Activated CD4-positive, alpha-beta T cell treated with anti-CD3 and anti-CD28 coated beads for 48 hours (primary cell): ENCODE results near the gene RUNX2.

Experiments used
- DNase-seq: peaks from one replicate; pipeline ENCODE4 v3.0.0-alpha.2; 2020

RUNX2 gene

DNA sequence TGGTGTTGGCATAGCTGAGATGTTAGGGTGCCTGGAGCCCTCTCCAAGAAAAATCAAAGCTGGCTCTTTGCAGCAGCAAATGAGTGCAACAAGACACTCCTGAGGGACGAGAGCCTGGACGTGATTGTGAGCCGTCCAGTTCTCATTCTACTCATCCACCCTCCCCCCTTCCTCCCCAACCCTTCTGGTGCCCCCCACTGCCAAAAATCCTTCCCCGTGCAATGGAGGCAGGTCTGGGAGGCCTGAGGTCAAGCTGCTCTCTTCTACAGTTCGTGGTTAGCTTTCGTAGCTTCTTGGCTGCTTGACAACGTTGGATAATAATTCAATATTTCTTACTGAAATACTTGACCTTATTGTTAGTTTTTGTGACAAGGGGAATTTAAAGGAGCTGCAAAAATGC lies 234.9 kb downstream of the RUNX2 start:
- no peak for DNase-seq

DNA sequence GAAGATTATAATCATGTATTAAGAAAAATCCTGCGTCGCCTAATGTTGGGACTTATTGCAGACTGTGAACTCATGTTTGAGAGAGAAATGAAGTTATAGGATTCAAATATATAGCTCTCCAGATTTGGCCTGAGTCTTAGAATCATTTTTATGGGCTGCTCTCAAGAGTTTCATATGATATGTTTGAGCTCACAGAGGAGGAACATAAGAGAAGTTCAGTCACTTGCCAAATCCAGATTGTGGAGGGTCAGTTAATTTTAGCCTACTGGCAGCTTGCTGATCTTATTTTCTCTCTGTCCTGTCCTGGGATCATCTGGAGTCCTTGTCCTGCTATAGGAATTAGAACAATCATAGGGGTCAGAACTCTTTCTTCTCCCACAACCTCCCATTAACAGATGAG lies 235.7 kb downstream of the RUNX2 start:
- no peak for DNase-seq

- DNase-seq = no peak
Observed at GRCh38 chr6:45566882-45567281, 238.8 kb downstream of the RUNX2 start.

GRCh38 chr6:45567879-45568278 lies 239.7 kb downstream of the RUNX2 start:
- DNase-seq = no peak

DNA sequence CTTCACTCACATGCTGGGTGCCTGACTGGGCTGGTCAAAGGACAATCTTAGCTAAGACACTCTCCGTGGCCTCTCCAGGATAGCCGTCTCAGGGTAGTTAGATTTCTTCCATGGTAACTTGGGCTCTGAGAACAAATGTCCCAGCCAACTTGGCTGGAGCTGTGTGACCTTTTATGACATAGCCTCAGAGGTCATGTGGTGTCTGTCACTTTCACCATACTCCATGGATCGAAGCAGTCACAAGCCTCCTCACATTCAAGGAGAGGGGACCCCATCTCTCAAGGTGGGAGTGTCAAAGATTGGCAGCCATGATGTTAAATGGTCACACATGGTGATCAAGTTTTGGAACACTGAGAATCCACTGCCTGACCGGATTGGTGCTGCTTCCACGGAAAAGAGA lies 240.5 kb downstream of the RUNX2 start:
- no peak for DNase-seq

- no peak for DNase-seq
Observed at GRCh38 chr6:45569210-45569945, 241.2 kb downstream of the RUNX2 start.

DNA sequence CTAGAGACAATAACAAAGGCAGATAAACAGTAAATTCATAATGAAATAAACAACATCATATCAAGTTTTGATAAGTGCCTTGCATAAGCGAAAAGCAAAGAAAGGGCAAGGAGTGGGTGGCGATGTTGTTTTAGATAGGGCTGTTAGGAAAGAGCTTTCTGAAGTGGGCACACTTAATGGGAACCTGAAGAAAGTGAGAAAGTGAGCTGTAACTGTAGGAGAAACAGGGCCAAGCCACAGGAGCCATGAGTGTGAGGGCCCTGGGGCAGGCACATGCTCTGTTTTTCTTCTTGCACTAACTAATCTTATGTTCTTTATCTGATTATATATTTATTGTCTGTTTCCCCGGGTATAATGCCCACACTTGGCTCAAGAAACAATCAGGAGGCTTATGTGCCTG lies 243.0 kb downstream of the RUNX2 start:
- peak; percentile 22 for DNase-seq

- no peak for DNase-seq
Observed at GRCh38 chr6:45572833-45573232, 244.7 kb downstream of the RUNX2 start.

DNA sequence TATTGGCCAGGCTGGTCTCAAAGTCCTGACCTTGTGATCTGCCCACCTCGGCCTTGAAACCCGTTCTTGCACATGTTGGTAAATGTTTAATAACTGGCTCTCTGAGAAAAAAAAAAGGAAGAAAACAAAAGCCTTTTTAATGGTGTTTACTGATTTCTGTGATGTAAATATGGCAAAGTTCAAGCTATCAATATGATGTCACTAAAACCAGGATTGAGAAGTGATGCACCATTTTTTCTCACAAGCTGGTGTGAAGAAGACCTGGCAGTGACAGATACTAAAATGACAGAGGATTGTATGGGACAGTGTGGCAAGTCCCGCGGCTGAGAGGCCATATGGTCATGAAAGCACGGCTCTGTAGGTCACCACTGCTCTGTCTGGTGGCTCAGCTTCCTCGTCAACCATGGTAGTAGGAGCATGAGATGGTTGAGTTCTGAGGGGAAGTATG lies 245.9 kb downstream of the RUNX2 start:
- DNase-seq = no peak

GRCh38 chr6:45574885-45575284 lies 246.8 kb downstream of the RUNX2 start:
- DNase-seq = no peak

GRCh38 chr6:45576648-45577624 lies 248.8 kb downstream of the RUNX2 start:
- no peak for DNase-seq

DNA sequence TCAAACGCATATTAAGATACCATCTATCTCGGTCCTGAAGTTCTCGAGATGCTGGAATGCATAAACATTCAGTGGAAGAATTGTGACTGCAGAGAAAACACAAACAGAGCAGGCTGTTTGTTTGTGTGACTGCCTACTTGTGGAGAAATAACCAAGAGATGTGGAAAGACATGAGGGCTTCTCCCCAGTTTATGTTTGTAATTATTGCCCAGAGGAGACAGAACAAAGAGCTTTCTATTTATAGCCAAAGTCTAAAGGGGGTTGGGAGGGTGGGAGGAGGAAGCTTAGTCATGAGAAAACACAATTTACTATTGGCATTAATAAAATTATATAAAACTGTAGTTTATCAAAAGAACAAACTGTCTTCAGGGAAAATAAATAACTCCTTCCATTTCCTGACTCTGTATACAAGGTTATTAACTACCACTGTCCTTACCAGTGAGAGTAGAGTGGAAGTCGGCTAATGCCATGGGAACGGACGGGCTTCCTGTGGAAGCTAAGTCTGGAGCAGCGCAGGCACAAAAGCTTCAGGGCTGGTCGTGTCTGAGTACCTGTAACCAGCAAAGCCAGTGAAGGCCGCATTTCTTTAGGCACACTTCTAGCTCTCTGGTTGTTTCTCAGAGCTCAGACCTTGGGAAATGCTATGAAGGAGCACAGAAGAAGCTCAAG lies 249.8 kb downstream of the RUNX2 start:
- no peak for DNase-seq

DNA sequence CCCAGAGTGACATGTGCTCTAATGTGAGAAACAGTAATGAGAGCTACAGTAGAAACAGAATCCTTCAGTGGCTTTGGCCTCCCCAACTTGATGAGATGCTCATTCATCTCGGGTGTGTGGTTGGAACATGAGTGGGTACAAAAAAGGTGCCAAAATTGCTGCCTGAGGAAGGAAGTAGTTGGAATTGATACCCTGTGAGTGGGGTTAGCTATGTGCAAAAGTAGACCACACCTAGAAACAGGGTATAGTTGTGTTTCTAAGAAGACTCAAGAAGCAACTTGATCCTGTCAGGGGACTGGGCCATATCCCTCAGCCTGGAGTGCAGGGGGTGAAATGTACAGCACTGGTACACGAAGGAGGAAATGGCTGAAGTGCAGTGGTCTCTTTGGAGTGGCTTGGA lies 256.0 kb downstream of the RUNX2 start:
- DNase-seq = peak; percentile 36

- peak; percentile 54 for DNase-seq
Observed at GRCh38 chr6:45586216-45587171, 258.4 kb downstream of the RUNX2 start.

GRCh38 chr6:45587229-45588060 lies 259.3 kb downstream of the RUNX2 start:
- no peak for DNase-seq

- no peak for DNase-seq
Observed at GRCh38 chr6:45589367-45589766, 261.2 kb downstream of the RUNX2 start.

- DNase-seq = no peak
Observed at GRCh38 chr6:45590226-45590625, 262.1 kb downstream of the RUNX2 start.

DNA sequence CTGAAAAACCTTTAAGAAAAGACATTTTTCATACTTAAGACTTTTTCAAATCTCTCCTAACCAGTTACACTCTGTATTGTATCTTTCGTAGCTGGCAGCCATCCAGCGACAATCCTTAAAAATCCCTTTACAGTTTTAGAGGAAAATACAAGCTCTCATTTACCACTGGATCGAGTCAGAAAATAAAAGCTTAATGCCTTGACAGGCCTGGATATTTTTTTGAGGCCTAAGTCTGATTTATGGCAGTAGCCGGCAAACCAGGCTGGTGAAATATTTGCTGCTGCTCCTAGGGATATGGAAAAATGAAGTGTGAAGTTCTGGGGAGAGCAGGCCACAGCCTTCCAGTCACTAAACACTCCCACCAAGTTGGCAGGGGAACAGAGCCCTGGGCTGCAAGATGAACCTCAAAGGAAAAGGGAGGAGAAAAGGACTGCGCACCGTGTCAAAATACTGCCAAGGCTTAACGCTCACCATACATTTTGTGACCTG lies 262.6 kb downstream of the RUNX2 start:
- DNase-seq = no peak

GRCh38 chr6:45591306-45591705 lies 263.2 kb downstream of the RUNX2 start:
- DNase-seq = no peak

GRCh38 chr6:45591890-45592289 lies 263.8 kb downstream of the RUNX2 start:
- DNase-seq = no peak

DNA sequence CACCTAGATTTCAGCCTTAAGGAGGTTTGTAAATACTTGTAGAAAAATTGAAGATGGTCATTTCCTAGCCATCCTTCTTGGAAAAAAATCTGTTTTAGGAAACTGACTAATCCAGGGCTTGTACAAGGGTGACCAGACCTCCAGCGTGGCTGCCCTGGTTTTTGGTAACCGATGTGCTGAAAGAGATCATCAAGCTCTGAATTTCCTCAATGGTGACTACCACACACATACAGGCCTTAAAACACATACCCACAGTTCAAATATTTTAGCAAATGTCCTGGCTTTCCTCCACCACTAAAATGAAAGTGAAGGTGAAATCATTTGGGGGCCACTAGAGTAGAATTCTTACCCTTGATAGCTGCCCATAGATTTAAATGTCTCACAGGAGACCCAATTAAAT lies 264.9 kb downstream of the RUNX2 start:
- DNase-seq = no peak
